KBM-7 (cell line): Measurements from ENCODE around the gene WWC2.

Experiments used
- DNase-seq: peaks from one replicate; pipeline ENCODE4 v3.0.0-alpha.2; 2015
- in situ Hi-C: fragments of 300-500 bp; cut with MboI; formaldehyde crosslinking; loops from 2 replicates; pipeline ENCODE4 v1.14.3; 2020; ENCODE audit warnings: low sequenced_read_pairs, low pct_unique_long_range_greater_than_20kb, mixed read lengths

The WWC2 gene

GRCh38 chr4:183330841-183331240 lies 231.8 kb downstream of the WWC2 start:
- no peak for DNase-seq
- in situ Hi-C loops, result no loop called here

GRCh38 chr4:183332447-183332846 lies 233.4 kb downstream of the WWC2 start:
- DNase-seq, result no peak
- in situ Hi-C loops, result no loop called here

GRCh38 chr4:183333202-183333601 lies 234.1 kb downstream of the WWC2 start:
- DNase-seq, result no peak
- in situ Hi-C loops, result no loop called here

GRCh38 chr4:183333983-183334382 lies 234.9 kb downstream of the WWC2 start:
- DNase-seq, result no peak
- in situ Hi-C loops, result no loop called here

- peak; percentile 12 for DNase-seq
- in situ Hi-C loops, result no loop called here
Observed at GRCh38 chr4:183335369-183335940, 236.4 kb downstream of the WWC2 start.

GRCh38 chr4:183337349-183337748 lies 238.3 kb downstream of the WWC2 start:
- in situ Hi-C loops, result no loop called here
- no peak for DNase-seq

GRCh38 chr4:183337833-183338232 lies 238.8 kb downstream of the WWC2 start:
- no peak for DNase-seq
- in situ Hi-C loops, result no loop called here

- no peak for DNase-seq
- in situ Hi-C loops, result no loop called here
Observed at GRCh38 chr4:183342541-183343533, 243.8 kb downstream of the WWC2 start.

- no peak for DNase-seq
- in situ Hi-C loops, result no loop called here
Observed at GRCh38 chr4:183343730-183344129, 244.7 kb downstream of the WWC2 start.

- no peak for DNase-seq
- in situ Hi-C loops, result no loop called here
Observed at GRCh38 chr4:183344523-183345255, 245.6 kb downstream of the WWC2 start.

GRCh38 chr4:183345261-183345660 lies 246.2 kb downstream of the WWC2 start:
- DNase-seq, result no peak
- in situ Hi-C loops, result no loop called here

GRCh38 chr4:183347146-183347545 lies 248.1 kb downstream of the WWC2 start:
- no peak for DNase-seq
- in situ Hi-C loops, result no loop called here

- in situ Hi-C loops, result no loop called here
- no peak for DNase-seq
Observed at GRCh38 chr4:183347566-183347965, 248.5 kb downstream of the WWC2 start.

GRCh38 chr4:183348136-183348535 lies 249.1 kb downstream of the WWC2 start:
- in situ Hi-C loops, result no loop called here
- no peak for DNase-seq

GRCh38 chr4:183348706-183349659 lies 249.9 kb downstream of the WWC2 start:
- DNase-seq, result peak; percentile 56
- in situ Hi-C loops, result no loop called here

GRCh38 chr4:183349673-183350072 lies 250.6 kb downstream of the WWC2 start:
- no peak for DNase-seq
- in situ Hi-C loops, result no loop called here

GRCh38 chr4:183350317-183351071 lies 251.4 kb downstream of the WWC2 start:
- in situ Hi-C loops, result no loop called here
- DNase-seq, result no peak

GRCh38 chr4:183352546-183352945 lies 253.5 kb downstream of the WWC2 start:
- no peak for DNase-seq
- in situ Hi-C loops, result no loop called here
